HL-60 (cell line): ENCODE data around the gene SLC4A5.

ENCODE experiments used
- DNase-seq, 2 experiments: peaks; one replicate each; pipeline ENCODE4 v3.0.0-alpha.2; 2010 to 2020; ENCODE audit warnings: low read depth in 1 of 2, low spot score in 1 of 2
- H3K27ac ChIP-seq: fragments of 250-450 bp; sonication (Bioruptor Pico); replicated peaks from 2 replicates; pipeline ENCODE4 v1.5.1; 2020; ENCODE audit warnings: mild to moderate bottlenecking, moderate library complexity
- H3K27me3 ChIP-seq: fragments of 250-450 bp; sonication (Bioruptor Pico); 2 replicates; pipeline ENCODE4 v1.5.1; 2021; ENCODE audit warnings: mild to moderate bottlenecking, moderate library complexity; ENCODE audit not compliant: insufficient read depth, poor library complexity, severe bottlenecking
- H3K4me3 ChIP-seq: replicated peaks from 2 replicates; pipeline ENCODE4 v1.5.1; 2011; ENCODE audit warnings: mild to moderate bottlenecking, control low read depth, low read length; ENCODE audit not compliant: insufficient read depth
- GABPA ChIP-seq: IDR thresholded peaks from 2 replicates; pipeline ENCODE4 v1.6.1; 2012; ENCODE audit warnings: low read depth
- POLR2AphosphoS5 ChIP-seq: IDR thresholded peaks from 2 replicates; pipeline ENCODE4 v1.6.1; 2012; ENCODE audit warnings: low read depth
- SPI1 ChIP-seq: IDR thresholded peaks from 2 replicates; pipeline ENCODE4 v1.6.1; 2012; ENCODE audit warnings: low read depth, mild to moderate bottlenecking, borderline replicate concordance
- TF ChIP-seq, protein P1 (sequence below): IDR thresholded peaks from 2 replicates; pipeline ENCODE4 v1.6.1; 2012; ENCODE audit warnings: low read depth; ENCODE audit not compliant: insufficient replicate concordance
- TF ChIP-seq, protein P2 (sequence below): IDR thresholded peaks from one replicate; pipeline ENCODE4 v1.5.1; 2011; ENCODE audit warnings: low read length, control low read depth, inconsistent platforms; ENCODE audit not compliant: insufficient read depth

SLC4A5 gene

DNA sequence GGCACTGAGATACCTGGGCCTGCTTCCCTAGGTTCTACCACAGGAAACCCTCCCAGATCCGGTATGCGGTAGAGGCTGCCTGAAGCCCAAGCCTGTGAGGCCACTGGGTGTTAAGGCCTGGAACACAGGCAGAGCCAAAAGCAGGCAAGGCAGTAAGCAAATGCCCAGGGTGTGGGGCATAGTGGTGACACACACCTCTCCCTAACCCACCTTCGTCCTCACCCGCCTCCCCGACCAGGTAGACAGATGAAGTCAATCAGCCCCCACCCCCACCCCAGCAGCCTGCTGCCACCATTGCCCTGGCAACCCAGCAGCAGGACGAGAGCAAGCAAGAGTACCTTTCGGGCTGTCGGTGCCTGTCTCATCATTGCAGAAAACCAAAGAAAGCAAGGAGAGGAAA lies 30.8 kb upstream of the SLC4A5 start:
- TF ChIP-seq, protein P1, sequence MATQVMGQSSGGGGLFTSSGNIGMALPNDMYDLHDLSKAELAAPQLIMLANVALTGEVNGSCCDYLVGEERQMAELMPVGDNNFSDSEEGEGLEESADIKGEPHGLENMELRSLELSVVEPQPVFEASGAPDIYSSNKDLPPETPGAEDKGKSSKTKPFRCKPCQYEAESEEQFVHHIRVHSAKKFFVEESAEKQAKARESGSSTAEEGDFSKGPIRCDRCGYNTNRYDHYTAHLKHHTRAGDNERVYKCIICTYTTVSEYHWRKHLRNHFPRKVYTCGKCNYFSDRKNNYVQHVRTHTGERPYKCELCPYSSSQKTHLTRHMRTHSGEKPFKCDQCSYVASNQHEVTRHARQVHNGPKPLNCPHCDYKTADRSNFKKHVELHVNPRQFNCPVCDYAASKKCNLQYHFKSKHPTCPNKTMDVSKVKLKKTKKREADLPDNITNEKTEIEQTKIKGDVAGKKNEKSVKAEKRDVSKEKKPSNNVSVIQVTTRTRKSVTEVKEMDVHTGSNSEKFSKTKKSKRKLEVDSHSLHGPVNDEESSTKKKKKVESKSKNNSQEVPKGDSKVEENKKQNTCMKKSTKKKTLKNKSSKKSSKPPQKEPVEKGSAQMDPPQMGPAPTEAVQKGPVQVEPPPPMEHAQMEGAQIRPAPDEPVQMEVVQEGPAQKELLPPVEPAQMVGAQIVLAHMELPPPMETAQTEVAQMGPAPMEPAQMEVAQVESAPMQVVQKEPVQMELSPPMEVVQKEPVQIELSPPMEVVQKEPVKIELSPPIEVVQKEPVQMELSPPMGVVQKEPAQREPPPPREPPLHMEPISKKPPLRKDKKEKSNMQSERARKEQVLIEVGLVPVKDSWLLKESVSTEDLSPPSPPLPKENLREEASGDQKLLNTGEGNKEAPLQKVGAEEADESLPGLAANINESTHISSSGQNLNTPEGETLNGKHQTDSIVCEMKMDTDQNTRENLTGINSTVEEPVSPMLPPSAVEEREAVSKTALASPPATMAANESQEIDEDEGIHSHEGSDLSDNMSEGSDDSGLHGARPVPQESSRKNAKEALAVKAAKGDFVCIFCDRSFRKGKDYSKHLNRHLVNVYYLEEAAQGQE = no peak
- TF ChIP-seq POLR2AphosphoS5 (no peak), SPI1 (no peak), GABPA (no peak)
- TF ChIP-seq, protein P2, sequence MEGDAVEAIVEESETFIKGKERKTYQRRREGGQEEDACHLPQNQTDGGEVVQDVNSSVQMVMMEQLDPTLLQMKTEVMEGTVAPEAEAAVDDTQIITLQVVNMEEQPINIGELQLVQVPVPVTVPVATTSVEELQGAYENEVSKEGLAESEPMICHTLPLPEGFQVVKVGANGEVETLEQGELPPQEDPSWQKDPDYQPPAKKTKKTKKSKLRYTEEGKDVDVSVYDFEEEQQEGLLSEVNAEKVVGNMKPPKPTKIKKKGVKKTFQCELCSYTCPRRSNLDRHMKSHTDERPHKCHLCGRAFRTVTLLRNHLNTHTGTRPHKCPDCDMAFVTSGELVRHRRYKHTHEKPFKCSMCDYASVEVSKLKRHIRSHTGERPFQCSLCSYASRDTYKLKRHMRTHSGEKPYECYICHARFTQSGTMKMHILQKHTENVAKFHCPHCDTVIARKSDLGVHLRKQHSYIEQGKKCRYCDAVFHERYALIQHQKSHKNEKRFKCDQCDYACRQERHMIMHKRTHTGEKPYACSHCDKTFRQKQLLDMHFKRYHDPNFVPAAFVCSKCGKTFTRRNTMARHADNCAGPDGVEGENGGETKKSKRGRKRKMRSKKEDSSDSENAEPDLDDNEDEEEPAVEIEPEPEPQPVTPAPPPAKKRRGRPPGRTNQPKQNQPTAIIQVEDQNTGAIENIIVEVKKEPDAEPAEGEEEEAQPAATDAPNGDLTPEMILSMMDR = no peak
- no peak overlapping the region for H3K27ac ChIP-seq
- DNase-seq = no peak
- no peaks in the 10 kb centered on the region for H3K27me3 ChIP-seq
- H3K4me3 ChIP-seq = no peak overlapping the region

DNA sequence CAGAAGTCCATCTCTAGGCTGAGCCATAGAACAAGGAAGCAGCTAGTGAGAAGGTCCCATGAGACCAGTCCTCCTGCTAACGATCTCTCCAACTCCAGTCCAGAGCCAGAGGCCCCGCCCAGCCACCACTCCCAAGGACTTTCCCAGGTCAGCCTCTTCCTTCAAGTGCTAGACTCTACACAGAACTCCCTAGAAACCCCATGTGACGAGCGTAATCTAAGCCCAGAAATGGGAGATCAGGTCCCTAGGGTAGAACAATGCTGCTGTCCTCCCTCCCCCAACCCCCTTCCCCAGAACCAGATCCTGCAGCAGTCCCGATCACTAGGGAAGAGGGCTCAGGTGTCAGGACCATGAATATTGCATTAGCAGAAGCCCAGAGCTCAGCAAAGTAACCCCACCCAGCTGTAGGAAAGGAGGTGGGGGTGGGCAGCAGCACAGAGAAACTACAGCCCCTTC lies 30.0 kb upstream of the SLC4A5 start:
- no peak for DNase-seq

DNA sequence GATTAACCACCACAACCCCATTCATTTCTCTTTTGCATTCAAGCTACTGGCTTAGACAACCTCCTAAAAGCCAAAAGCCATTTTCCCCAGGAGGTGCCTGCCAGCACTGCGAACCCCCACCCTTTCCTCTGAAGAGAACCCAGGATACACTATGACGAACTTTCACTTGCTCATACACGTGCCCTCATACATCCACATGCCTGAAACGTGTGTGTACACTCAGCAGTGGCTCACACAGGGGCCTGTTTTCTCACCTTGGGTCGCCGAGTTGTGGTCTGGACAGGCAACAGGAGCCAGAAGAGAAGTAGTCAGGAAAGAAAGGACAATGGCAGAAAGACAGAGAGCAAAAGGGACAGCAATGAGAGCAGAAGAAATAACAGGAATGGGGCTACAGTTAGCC lies 29.5 kb upstream of the SLC4A5 start:
- Histone ChIP-seq H3K27me3 (no peaks in the 10 kb centered on the region), H3K27ac (no peak overlapping the region), H3K4me3 (no peak overlapping the region)
- no peak for DNase-seq
- TF ChIP-seq POLR2AphosphoS5 = no peak
- TF ChIP-seq, protein P1 = no peak
- TF ChIP-seq, protein P2 = no peak
- no peak for TF ChIP-seq GABPA
- TF ChIP-seq SPI1 = no peak

More for the DNA sequence above, 30.0 kb upstream of the SLC4A5 start:
- Histone ChIP-seq H3K27me3 (no peaks in the 10 kb centered on the region), H3K27ac (no peak overlapping the region), H3K4me3 (no peak overlapping the region)
- TF ChIP-seq SPI1 (no peak), GABPA (no peak), POLR2AphosphoS5 (no peak)
- TF ChIP-seq, protein P2 = no peak
- TF ChIP-seq, protein P1 = no peak
